ENCODE results near the gene LMOD1. TPM values are rescaled to one million over a fixed set of nuclear protein-coding genes. Genes with fewer than 3 reads are reported as not detected.

The LMOD1 gene
- total and polyA plus RNA-seq, 2 donors (not counting 3 experiments of a cell fraction or from before 2014, with no cell fraction given): 0.19 to 0.33 TPM

DNA sequence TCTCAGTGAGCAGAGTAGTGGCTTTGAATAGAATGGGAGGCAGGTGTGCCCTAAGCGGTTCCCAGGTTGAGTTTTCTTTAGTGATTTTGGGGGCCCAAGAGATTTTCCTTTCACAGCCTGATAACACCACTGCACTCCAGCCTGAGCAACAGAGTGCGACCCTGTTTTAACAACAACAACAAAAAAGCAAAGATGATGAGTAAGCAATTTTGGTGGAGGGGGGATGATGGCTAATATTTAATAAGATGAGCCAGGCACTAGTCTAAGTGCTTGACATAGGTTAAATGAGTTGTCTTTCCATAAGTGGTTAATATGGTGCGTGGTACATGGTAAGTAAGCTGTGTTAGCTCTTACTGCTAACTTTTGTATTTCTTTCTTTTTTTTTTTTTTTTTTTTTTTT, 38.1 kb upstream of the LMOD1 start:
- DNase-seq (ENCODE audit: low read depth, low spot score) (no peak), FAIRE-seq (no peak)
- intact Hi-C loops (cut with micrococcal nuclease): no loop called here
- Histone ChIP-seq H3K36me3 (ENCODE audit: control insufficient read depth in 2 of 2, extremely low read depth in 1 of 2, insufficient read depth in 2 of 2, low read length in 2 of 2) (peaks cover 0 to 4% of the 10 kb centered on the region in 2 experiments), H3K27me3 (ENCODE audit: control insufficient read depth in 2 of 2, insufficient read depth in 2 of 2, low read length in 2 of 2) (no peaks in the 10 kb centered on the region), H3K9ac (replicated peaks; ENCODE audit: extremely low read depth, insufficient read depth, low read length) (no peak overlapping the region), H3K9me1 (replicated peaks; ENCODE audit: control insufficient read depth, extremely low read depth, insufficient read depth, low read length) (no peaks in the 10 kb centered on the region), H3K4me1 (ENCODE audit: control insufficient read depth, extremely low read depth, insufficient read depth, low read length) (peaks cover 8% of the 10 kb centered on the region), H3K9me3 (replicated peaks; ENCODE audit: control insufficient read depth, insufficient read depth, low read length) (no peaks in the 10 kb centered on the region), H3K4me3 (replicated peaks in 1 of 3; ENCODE audit: insufficient read depth in 1 of 3, low read depth in 1 of 3, low read length in 3 of 3) (no peak overlapping the region), H4K20me1 (replicated peaks; ENCODE audit: control insufficient read depth, extremely low read depth, insufficient read depth, low read length) (no peaks in the 10 kb centered on the region), H2AFZ (ENCODE audit: low read depth, low read length) (no peak overlapping the region), H3K4me2 (ENCODE audit: insufficient read depth, low read length) (no peak overlapping the region), H3K27ac (ENCODE audit: insufficient read depth, low read depth, low read length) (no peak overlapping the region), H3K79me2 (ENCODE audit: control insufficient read depth, insufficient read depth, low read length) (peaks cover 23% of the 10 kb centered on the region)
- BruUV-seq (replicated peaks): no TSS peak
- ChIA-PET POLR2A (interaction anchor here (0.6 kb wide), 1 partner anchor 90 kb away, joined by 4 read pairs; no protein-coding TSS in a partner anchor), CTCF (interaction anchor here (4.4 to 5.2 kb wide), 2 partner anchors 15 to 89 kb away, joined by 21 to 35 read pairs; no protein-coding TSS in a partner anchor)
- TF ChIP-seq EZH2 (IDR thresholded peaks at IDR 0.05; ENCODE audit: borderline replicate concordance, low read depth, low read length, severe bottlenecking) (no peak), FOS (IDR thresholded peaks at IDR 0.05; ENCODE audit: borderline replicate concordance, insufficient read depth, low read length) (no peak), JUN (IDR thresholded peaks at IDR 0.05; ENCODE audit: borderline replicate concordance, insufficient read depth, insufficient read length, low read depth) (no peak), POLR2A (IDR thresholded peaks at IDR 0.05; ENCODE audit: low read depth, low read length) (no peak), GATA2 (IDR thresholded peaks at IDR 0.05; ENCODE audit: insufficient read depth, insufficient read length, low read depth, low read length) (no peak), POLR2AphosphoS5 (IDR thresholded peaks at IDR 0.05; ENCODE audit: insufficient read depth, low read depth, low read length) (no peak), MYC (IDR thresholded peaks at IDR 0.05; ENCODE audit: low read depth, low read length) (no peak)
- TF ChIP-seq, protein P1, sequence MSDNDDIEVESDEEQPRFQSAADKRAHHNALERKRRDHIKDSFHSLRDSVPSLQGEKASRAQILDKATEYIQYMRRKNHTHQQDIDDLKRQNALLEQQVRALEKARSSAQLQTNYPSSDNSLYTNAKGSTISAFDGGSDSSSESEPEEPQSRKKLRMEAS (IDR thresholded peaks at IDR 0.05; ENCODE audit: insufficient read depth, insufficient read length): no peak
- TF ChIP-seq, protein P2, sequence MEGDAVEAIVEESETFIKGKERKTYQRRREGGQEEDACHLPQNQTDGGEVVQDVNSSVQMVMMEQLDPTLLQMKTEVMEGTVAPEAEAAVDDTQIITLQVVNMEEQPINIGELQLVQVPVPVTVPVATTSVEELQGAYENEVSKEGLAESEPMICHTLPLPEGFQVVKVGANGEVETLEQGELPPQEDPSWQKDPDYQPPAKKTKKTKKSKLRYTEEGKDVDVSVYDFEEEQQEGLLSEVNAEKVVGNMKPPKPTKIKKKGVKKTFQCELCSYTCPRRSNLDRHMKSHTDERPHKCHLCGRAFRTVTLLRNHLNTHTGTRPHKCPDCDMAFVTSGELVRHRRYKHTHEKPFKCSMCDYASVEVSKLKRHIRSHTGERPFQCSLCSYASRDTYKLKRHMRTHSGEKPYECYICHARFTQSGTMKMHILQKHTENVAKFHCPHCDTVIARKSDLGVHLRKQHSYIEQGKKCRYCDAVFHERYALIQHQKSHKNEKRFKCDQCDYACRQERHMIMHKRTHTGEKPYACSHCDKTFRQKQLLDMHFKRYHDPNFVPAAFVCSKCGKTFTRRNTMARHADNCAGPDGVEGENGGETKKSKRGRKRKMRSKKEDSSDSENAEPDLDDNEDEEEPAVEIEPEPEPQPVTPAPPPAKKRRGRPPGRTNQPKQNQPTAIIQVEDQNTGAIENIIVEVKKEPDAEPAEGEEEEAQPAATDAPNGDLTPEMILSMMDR (IDR thresholded peaks at IDR 0.05; ENCODE audit: extremely low read depth in 1 of 2, insufficient read depth in 1 of 2, low read depth in 1 of 2, low read length in 2 of 2): no peak
- dilution Hi-C loops (cut with MboI; ENCODE audit: extremely low pct_ligation_motif_present, low sequenced_read_pairs): no loop called here

Data from endothelial cell of umbilical vein (primary cell).